ENCODE results near the gene SRRM2.

DNA sequence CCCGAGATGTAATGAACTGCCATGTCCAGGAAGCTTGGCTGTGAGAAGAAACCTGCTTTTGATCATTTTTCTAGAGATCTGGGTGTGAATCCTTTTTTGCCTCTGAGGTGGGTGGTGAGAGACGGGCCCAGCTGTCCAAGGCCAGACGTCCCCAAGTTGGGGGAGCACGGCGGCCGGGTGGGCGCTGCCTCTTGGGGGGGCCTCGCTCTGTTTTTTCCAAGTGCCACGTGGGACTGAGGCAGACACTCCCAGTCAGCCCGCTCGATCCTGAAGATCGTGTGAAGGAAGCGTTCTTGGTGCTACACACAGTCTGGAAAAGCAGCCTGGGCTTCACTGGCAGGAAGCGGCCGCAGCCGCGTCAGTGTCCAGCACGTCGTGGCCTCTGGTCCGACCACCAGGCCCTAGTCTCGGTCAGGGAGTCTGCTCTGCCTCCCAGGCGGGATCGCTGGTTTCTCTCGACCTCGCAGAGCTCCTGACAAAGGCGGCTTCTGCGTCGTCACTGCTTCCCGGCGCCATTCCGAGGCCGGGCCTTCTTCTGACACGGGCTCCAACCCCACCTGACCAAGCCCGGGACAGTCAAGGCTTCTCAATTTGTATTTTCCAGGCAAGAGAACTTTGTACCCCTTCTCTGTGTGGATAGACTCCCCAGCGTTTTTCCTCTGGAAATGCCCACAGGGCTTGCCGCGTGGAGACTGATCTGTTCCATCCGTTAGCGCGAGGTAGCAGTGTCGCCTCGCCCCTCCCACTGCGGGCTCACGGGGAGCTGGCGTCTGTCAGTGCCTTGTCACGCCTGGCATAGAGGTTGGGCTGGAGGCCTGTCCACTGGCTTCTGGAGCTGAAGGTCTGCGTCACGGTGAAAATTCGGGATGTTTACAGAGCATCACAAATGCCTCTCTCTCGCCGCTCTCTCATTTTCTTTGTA, 44.8 kb upstream of the SRRM2 start:
- TF ChIP-seq POLR2A (IDR thresholded peaks at IDR 0.05; ENCODE audit: low read depth, low read length) = no peak
- no peak for TF ChIP-seq POLR2AphosphoS5 (IDR thresholded peaks at IDR 0.05; ENCODE audit: low read depth, low read length)
- TF ChIP-seq TAF1 (IDR thresholded peaks at IDR 0.05; ENCODE audit: borderline replicate concordance, low read depth, low read length) = no peak

Data from GM12892 (cell line).